ENCODE results near the gene CDC25A.
"Not testable (repeated sequence)": the region's sequence is repeated elsewhere in the genome, so short reads cannot be mapped to it uniquely, and the experiment has no call there.

The CDC25A gene

GRCh38 chr3:48188266-48189201, at the start of gene CDC25A:
CDC25A (minus strand) TSS chr3:48188417; CDS start chr3:48187947, 470 bp downstream.
- peak; percentile 96 for DNase-seq (ENCODE audit: low spot score)

DNA sequence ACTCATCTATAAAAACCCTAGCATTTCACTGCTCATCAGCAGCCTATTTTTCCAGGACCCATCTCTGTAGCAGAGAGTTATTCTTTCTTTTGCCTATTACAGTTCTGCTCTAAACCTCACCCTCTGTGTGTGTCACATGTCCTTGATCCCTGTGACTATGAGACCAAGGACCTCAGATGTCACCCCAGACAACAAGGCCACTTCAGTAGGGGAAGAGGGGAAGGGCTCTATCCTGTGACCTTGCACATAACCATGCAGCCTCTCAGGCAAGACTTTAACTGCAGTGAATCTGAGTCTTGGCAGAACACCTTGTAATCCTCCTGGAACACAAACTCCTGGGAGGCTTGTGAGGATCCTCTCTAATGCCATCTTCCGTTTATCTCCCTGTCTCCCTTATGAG, 48.3 kb upstream of the CDC25A start:
- no peak for DNase-seq (ENCODE audit: low spot score)

DNA sequence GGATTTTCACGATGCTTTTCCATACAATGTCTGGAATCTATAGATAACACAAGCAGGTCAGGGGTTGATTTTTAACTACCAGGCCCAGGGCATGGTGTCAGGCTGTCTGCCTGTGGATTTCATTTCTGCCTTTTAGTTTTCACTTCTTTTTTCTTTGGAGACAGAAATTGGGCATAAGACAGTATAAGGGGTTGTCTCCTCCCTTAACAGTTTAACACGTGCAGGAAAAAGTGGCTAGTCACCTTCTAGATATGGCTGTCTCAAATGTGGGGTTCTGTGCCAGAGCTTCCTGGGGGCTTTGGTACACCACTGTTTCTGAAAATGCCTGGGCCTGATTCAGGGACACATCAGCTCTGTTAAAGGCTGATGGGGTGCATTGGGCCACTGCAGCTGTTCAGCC, 45.3 kb upstream of the CDC25A start:
- DNase-seq (ENCODE audit: low spot score): no peak

DNA sequence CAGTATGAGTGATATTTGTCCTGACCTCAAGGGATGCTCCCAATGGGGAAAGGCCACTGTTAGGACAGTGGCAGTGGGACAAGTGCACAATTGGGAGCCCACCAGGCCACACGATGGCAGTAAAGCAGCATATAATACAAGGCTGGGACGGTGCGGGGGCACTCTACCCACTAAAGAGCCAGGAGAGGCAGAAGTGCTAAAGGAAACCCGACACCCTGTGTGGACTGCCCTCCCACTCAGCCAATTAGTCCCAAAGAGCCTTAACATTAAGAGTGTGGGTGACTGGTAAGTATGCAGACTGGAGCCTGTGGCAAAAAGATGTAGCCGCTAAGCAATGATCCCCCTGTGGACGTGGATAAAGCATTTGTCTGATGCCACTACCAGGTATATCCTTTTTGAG, 44.5 kb upstream of the CDC25A start:
- peak; percentile 49 for DNase-seq (ENCODE audit: low spot score)

GRCh38 chr3:48232232-48232631, 44.0 kb upstream of the CDC25A start:
- DNase-seq (ENCODE audit: low spot score): no peak

- DNase-seq (ENCODE audit: low spot score): no peak
Measured at GRCh38 chr3:48226939-48227338, 38.7 kb upstream of the CDC25A start.

- no peak for DNase-seq (ENCODE audit: low spot score)
Measured at GRCh38 chr3:48225587-48225986, 37.4 kb upstream of the CDC25A start.

GRCh38 chr3:48222616-48223513, 34.6 kb upstream of the CDC25A start, which contains the start of gene CAMP:
CAMP (plus strand) TSS chr3:48223495; CDS start chr3:48223512, 17 bp downstream.
- no peak for DNase-seq (ENCODE audit: low spot score)

GRCh38 chr3:48220746-48221145, 32.5 kb upstream of the CDC25A start:
- DNase-seq (ENCODE audit: low spot score): no peak

GRCh38 chr3:48219543-48219942, 31.3 kb upstream of the CDC25A start:
- DNase-seq (ENCODE audit: low spot score): no peak

DNA sequence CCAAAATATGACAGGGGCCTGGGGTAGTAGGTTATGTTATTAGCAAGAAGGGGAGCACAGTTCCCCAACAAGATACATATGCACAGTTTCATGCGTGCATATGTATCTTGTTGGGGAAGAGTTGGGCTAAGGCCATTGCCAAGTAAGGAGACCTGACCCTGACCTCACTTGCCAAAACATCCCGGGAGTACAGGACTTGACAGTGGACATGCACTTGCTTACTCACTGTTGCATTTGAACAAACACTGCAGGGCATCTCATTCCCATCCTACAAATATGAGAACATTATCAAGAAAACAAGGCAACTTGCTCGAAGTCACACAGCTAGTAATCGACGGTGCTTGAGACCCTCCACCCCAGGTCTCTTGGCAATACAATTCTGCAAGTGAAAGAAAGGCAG, 30.3 kb upstream of the CDC25A start:
- no peak for DNase-seq (ENCODE audit: low spot score)

- no peak for DNase-seq (ENCODE audit: low spot score)
Measured at GRCh38 chr3:48217449-48217848, 29.2 kb upstream of the CDC25A start.

DNA sequence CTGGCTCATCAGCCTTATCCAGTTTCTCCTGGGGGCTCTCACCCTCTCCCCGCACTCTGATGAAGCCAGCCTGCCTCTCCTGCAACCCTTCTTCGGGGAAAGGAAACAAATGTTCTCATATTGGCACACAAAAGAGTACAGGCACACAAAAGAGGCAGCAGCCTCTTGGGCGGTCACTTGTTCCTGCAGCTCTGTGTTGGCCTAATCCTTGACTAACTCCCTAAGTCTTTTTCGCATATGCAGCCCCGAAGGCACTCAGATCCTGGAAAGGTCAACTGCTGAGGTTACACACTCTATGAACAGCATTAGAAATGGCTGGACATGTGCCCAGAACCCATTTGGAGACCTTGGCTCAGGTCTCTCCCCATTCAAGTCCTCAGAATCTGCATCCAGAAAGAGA, 27.7 kb upstream of the CDC25A start:
- no peak for DNase-seq (ENCODE audit: low spot score)

DNA sequence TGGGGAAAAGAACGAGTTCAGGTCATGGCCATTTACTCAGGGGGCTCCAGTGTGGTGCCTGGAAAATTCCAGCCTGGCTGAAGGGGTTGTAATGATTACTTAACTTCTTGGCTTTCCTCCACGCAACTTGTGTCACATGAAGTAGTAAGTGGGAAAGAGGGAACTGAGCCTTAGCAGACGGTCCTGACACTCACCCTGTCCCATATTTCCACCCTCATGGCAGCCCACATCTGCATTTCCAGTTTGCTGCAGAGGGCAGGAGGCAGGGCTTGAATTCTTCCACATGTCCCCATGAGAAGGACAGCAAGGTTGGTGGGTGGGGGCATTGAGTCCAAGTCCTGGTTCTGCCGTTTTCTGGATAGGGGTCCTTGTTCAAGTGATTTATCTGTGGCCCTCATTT, 27.2 kb upstream of the CDC25A start:
- DNase-seq (ENCODE audit: low spot score): no peak

GRCh38 chr3:48215019-48215418, 26.8 kb upstream of the CDC25A start:
- DNase-seq (ENCODE audit: low spot score): no peak

- DNase-seq (ENCODE audit: low spot score): no peak
Measured at GRCh38 chr3:48214225-48214624, 26.0 kb upstream of the CDC25A start.

DNA sequence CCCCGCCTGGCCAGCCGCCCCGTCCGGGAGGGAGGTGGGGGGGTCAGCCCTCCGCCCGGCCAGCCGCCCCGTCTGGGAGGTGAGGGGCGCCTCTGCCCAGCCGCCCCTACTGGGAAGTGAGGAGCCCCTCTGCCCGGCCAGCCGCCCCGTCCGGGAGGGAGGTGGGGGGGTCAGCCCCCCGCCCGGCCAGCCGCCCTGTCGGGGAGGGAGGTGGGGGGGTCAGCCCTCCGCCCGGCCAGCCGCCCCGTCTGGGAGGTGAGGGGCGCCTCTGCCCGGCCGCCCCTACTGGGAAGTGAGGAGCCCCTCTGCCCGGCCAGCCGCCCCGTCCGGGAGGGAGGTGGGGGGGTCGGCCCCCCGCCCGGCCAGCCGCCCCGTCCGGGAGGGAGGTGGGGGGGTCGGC, 23.6 kb upstream of the CDC25A start:
- DNase-seq (ENCODE audit: low spot score): not testable (repeated sequence)

GRCh38 chr3:48210534-48210933, 22.3 kb upstream of the CDC25A start:
- not testable (repeated sequence) for DNase-seq (ENCODE audit: low spot score)

DNA sequence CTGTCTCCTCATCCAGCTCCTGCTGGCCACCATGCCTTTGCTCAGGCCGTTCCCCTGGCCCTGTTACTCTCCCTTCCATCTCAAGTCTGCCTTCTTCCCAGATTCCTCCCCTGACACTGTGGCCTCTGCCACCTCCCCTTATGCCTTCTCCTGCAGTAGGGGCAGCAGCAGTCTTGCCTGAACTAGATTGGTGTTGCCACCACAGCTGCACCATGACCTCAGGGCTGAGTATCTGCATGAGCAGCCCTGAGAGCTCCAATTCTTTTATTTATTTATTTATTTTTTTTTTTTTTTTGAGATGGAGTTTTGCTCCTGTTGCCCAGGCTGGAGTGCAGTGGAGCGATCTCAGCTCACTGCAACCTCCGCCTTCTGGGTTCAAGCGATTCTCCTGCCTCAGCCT, 21.2 kb upstream of the CDC25A start:
- no peak for DNase-seq (ENCODE audit: low spot score)

- no peak for DNase-seq (ENCODE audit: low spot score)
Measured at GRCh38 chr3:48208076-48208475, 19.9 kb upstream of the CDC25A start.

DNA sequence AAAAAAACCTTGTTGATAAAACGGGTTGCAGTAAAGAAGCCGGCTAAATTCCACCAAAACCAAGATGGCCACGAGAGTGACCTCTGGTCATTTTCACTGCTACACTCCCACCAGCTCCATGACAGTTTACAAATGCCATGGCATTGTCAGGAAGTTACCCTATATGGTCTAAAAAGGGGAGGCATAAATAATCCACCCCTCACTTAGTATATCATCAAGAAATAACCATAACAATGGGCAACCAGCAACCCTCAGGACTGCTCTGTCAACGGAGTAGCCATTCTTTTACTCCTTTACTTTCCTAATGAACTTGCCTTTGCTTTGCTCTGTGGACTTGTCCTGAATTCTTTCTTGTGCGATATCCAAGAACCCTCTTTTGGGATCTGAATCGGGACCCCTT, 14.4 kb upstream of the CDC25A start:
- DNase-seq (ENCODE audit: low spot score): no peak

GRCh38 chr3:48199117-48199516, 10.9 kb upstream of the CDC25A start:
- no peak for DNase-seq (ENCODE audit: low spot score)

- DNase-seq (ENCODE audit: low spot score): no peak
Measured at GRCh38 chr3:48196611-48197010, 8.4 kb upstream of the CDC25A start.

Measured in CD4-positive, alpha-beta T cell treated with Interleukin-6 at 100 ng/mL for 8 hours (primary cell).